Vagina (tissue), 2 donors: ENCODE measurements around the gene VPS8. TPM values are rescaled to one million over a fixed set of nuclear protein-coding genes. Genes with fewer than 3 reads are reported as not detected.
A peak's percentile ranks its signal among the peaks of the same experiment; 100 is the strongest.

ENCODE experiments used
- DNase-seq, 2 donors: peaks; one replicate each; pipeline ENCODE4 v3.0.0-alpha.2; 2017; ENCODE audit errors: extremely low spot score in 2 of 2
- H3K27ac ChIP-seq: fragments of 200-600 bp; sonication (generic); one replicate; pipeline ENCODE4 v1.5.1; 2019
- H3K27me3 ChIP-seq: fragments of 200-600 bp; sonication (generic); one replicate; pipeline ENCODE4 v1.5.1; 2019
- H3K36me3 ChIP-seq, 2 donors: fragments of 200-600 bp; sonication (generic); one replicate each; pipeline ENCODE4 v1.5.1; 2017 to 2019
- H3K4me1 ChIP-seq: fragments of 200-600 bp; sonication (generic); one replicate; pipeline ENCODE4 v1.5.1; 2019
- H3K4me3 ChIP-seq, 2 donors: fragments of 200-600 bp; sonication (generic); 1 replicate in 1 of 2; 2 replicates in 1 of 2; pipeline ENCODE4 v1.5.1; 2016 to 2019
- H3K9me3 ChIP-seq: fragments of 200-600 bp; sonication (generic); one replicate; pipeline ENCODE4 v1.5.1; 2019
- POLR2A ChIP-seq, 2 donors: fragments of 450-650 bp; IDR thresholded peaks; one replicate each; pipeline ENCODE4 v1.6.1; 2017; ENCODE audit warnings: antibody characterized with exemption in 2 of 2, mild to moderate bottlenecking in 2 of 2, moderate library complexity in 2 of 2
- POLR2AphosphoS5 ChIP-seq, 2 donors: sonication (generic); formaldehyde crosslinking; IDR thresholded peaks; one replicate each; pipeline ENCODE4 v1.9.0; 2017; ENCODE audit warnings: antibody characterized with exemption in 2 of 2, mild to moderate bottlenecking in 2 of 2, low read depth in 1 of 2; ENCODE audit not compliant: insufficient read depth in 1 of 2
- intact Hi-C: fragments of 100-400 bp; cut with DNase I; formaldehyde crosslinking; loops from one replicate; pipeline ENCODE4 v1.15.1; 2023
- total RNA-seq: library from RNA; depleted of rRNA; stranded (reverse); fragments of >200 nt; gene quantifications from one replicate; pipeline ENCODE4 v1.2.3, GENCODE V29; 2016
- TF ChIP-seq, protein P1 (sequence below), 3 experiments: fragments of 450-650 bp in 2 of 3; fragments of 200-600 bp in 1 of 3; sonication (generic) in 1 of 3; IDR thresholded peaks; one replicate each; pipeline ENCODE4 v1.5.1; 2017 to 2019; ENCODE audit warnings: antibody characterized with exemption in 3 of 3, mild to moderate bottlenecking in 2 of 3, moderate library complexity in 2 of 3

Gene VPS8
- total RNA-seq, 1 donor from 2014 or later: 52.3 TPM

- DNase-seq: no peak
- TF ChIP-seq, protein P1, sequence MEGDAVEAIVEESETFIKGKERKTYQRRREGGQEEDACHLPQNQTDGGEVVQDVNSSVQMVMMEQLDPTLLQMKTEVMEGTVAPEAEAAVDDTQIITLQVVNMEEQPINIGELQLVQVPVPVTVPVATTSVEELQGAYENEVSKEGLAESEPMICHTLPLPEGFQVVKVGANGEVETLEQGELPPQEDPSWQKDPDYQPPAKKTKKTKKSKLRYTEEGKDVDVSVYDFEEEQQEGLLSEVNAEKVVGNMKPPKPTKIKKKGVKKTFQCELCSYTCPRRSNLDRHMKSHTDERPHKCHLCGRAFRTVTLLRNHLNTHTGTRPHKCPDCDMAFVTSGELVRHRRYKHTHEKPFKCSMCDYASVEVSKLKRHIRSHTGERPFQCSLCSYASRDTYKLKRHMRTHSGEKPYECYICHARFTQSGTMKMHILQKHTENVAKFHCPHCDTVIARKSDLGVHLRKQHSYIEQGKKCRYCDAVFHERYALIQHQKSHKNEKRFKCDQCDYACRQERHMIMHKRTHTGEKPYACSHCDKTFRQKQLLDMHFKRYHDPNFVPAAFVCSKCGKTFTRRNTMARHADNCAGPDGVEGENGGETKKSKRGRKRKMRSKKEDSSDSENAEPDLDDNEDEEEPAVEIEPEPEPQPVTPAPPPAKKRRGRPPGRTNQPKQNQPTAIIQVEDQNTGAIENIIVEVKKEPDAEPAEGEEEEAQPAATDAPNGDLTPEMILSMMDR (IDR thresholded peaks at IDR 0.05): no peak
- no peak for TF ChIP-seq POLR2A (IDR thresholded peaks at IDR 0.05)
- TF ChIP-seq POLR2AphosphoS5 (IDR thresholded peaks at IDR 0.05; ENCODE audit: insufficient read depth in 1 of 2, low read depth in 1 of 2): no peak
- H3K4me3 ChIP-seq: no peak overlapping the region
- no peaks in the 10 kb centered on the region for H3K9me3 ChIP-seq
- H3K4me1 ChIP-seq: peaks cover 6% of the 10 kb centered on the region
- intact Hi-C loops: no loop called here
- peaks cover 0 to 6% of the 10 kb centered on the region in 2 donors for H3K36me3 ChIP-seq
- H3K27ac ChIP-seq: no peak overlapping the region
- H3K27me3 ChIP-seq: no peaks in the 10 kb centered on the region
These were observed 228.5 kb downstream of the VPS8 start for GRCh38 chr3:185040425-185040824.

DNA sequence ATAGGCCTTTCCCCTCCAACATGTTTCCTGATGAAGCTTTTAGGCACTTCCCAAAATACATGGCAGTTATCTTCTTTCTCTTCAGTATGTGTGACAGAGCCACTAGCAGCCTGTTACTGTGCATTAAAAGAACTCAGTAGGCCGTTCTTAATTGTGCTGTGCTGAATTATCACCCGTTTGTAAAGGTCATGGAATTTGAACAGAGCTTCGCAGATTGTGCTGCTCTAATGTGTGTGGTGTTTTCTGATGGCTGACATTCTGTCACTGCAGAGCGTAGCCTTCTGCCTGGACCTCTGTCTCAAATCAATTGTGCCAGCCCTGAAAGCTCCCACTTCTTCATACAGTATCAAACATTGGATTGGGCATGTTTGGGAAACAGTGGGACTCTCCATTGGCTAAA, 229.6 kb downstream of the VPS8 start:
- TF ChIP-seq POLR2AphosphoS5 (IDR thresholded peaks at IDR 0.05; ENCODE audit: insufficient read depth in 1 of 2, low read depth in 1 of 2) (no peak), POLR2A (IDR thresholded peaks at IDR 0.05) (no peak)
- TF ChIP-seq, protein P1 (IDR thresholded peaks at IDR 0.05): no peak
- intact Hi-C loops: no loop called here
- DNase-seq: no peak

GRCh38 chr3:185042312-185043050, 230.5 kb downstream of the VPS8 start:
- H3K9me3 ChIP-seq: no peaks in the 10 kb centered on the region
- no peak for DNase-seq
- H3K4me1 ChIP-seq: peaks cover 13% of the 10 kb centered on the region
- H3K27me3 ChIP-seq: no peaks in the 10 kb centered on the region
- H3K27ac ChIP-seq: no peak overlapping the region
- intact Hi-C loops: no loop called here
- TF ChIP-seq POLR2A (IDR thresholded peaks at IDR 0.05) (no peak), POLR2AphosphoS5 (IDR thresholded peaks at IDR 0.05; ENCODE audit: insufficient read depth in 1 of 2, low read depth in 1 of 2) (no peak)
- TF ChIP-seq, protein P1 (IDR thresholded peaks at IDR 0.05): no peak
- H3K4me3 ChIP-seq: no peak overlapping the region
- H3K36me3 ChIP-seq: peaks cover 0 to 6% of the 10 kb centered on the region in 2 donors

More for the DNA sequence above, 229.6 kb downstream of the VPS8 start:
- Histone ChIP-seq H3K27ac (no peak overlapping the region), H3K36me3 (peaks cover 0 to 6% of the 10 kb centered on the region in 2 donors), H3K27me3 (no peaks in the 10 kb centered on the region), H3K9me3 (no peaks in the 10 kb centered on the region), H3K4me3 (no peak overlapping the region), H3K4me1 (peaks cover 13% of the 10 kb centered on the region)

GRCh38 chr3:185046164-185046515, 234.2 kb downstream of the VPS8 start:
- no peak for DNase-seq
- peak overlapping the region; percentile 39 for H3K27ac ChIP-seq
- H3K4me3 ChIP-seq: no peak overlapping the region
- intact Hi-C loops: no loop called here
- TF ChIP-seq, protein P1 (IDR thresholded peaks at IDR 0.05): no peak
- no peak for TF ChIP-seq POLR2AphosphoS5 (IDR thresholded peaks at IDR 0.05; ENCODE audit: insufficient read depth in 1 of 2, low read depth in 1 of 2)
- TF ChIP-seq POLR2A (IDR thresholded peaks at IDR 0.05): no peak
- H3K27me3 ChIP-seq: no peaks in the 10 kb centered on the region
- H3K9me3 ChIP-seq: no peaks in the 10 kb centered on the region
- H3K4me1 ChIP-seq: peaks cover 13% of the 10 kb centered on the region
- peaks cover 0 to 29% of the 10 kb centered on the region in 2 donors for H3K36me3 ChIP-seq

- H3K9me3 ChIP-seq: no peaks in the 10 kb centered on the region
- H3K4me3 ChIP-seq: no peak overlapping the region
- H3K27me3 ChIP-seq: no peaks in the 10 kb centered on the region
- no peak for TF ChIP-seq POLR2AphosphoS5 (IDR thresholded peaks at IDR 0.05; ENCODE audit: insufficient read depth in 1 of 2, low read depth in 1 of 2)
- TF ChIP-seq, protein P1 (IDR thresholded peaks at IDR 0.05): no peak
- TF ChIP-seq POLR2A (IDR thresholded peaks at IDR 0.05): no peak
- no peak overlapping the region for H3K27ac ChIP-seq
- peaks cover 0 to 31% of the 10 kb centered on the region in 2 donors for H3K36me3 ChIP-seq
- H3K4me1 ChIP-seq: peaks cover 13% of the 10 kb centered on the region
- intact Hi-C loops: no loop called here
- no peak for DNase-seq
These were observed 234.6 kb downstream of the VPS8 start for GRCh38 chr3:185046603-185047002.
